ENCODE measurements around the gene FOXL3.

GRCh38 chr7:322111-322671, 32.2 kb downstream of the FOXL3 start:
- no peak for TF ChIP-seq EZH2 (IDR thresholded peaks at IDR 0.05)
- no peak for TF ChIP-seq POLR2AphosphoS5 (IDR thresholded peaks at IDR 0.05; ENCODE audit: borderline replicate concordance, low read depth, low read length)
